Motor neuron (in vitro differentiated cells): ENCODE results near the gene PLCG1. TPM values are rescaled to one million over a fixed set of nuclear protein-coding genes. Genes with fewer than 3 reads are reported as not detected.

Experiments used
- ATAC-seq, 8 experiments: fragments of 200-7000 bp; cut with Tn5 transposase; replicated peaks in 6 of 8; 2 replicates each; pipeline ENCODE4 v1.8.0; 2021; ENCODE audit warnings: mild to moderate bottlenecking in 8 of 8, moderate library complexity in 8 of 8
- H3K27ac ChIP-seq, 2 donors: fragments of 250-450 bp; sonication (Bioruptor Pico); 2 replicates each; pipeline ENCODE4 v1.9.0; 2021; ENCODE audit warnings: antibody characterized with exemption in 2 of 2, mild to moderate bottlenecking in 2 of 2, moderate library complexity in 1 of 2
- H3K4me1 ChIP-seq, 2 donors: fragments of 250-450 bp; sonication (Bioruptor Pico); replicated peaks in 1 of 2; 2 replicates each; pipeline ENCODE4 v1.6.1; 2021; ENCODE audit warnings: antibody characterized with exemption in 2 of 2, mild to moderate bottlenecking in 2 of 2, moderate library complexity in 1 of 2
- H3K4me3 ChIP-seq, 5 donors: fragments of 250-450 bp; sonication (Bioruptor Pico); 2 replicates each; pipeline ENCODE4 v1.9.0; 2021; ENCODE audit warnings: antibody characterized with exemption in 5 of 5, mild to moderate bottlenecking in 5 of 5, moderate library complexity in 4 of 5
- WGBS, 10 experiments: fragments of 450-650 bp; shearing (Covaris generic); methylation state at CpG; one replicate each; pipeline ENCODE4 v1.0.0; 2022; 5-methylcytosine and 5-hydroxymethylcytosine counted together
- in situ Hi-C, 9 experiments: fragments of 400-800 bp; cut with MboI; loops; one replicate each; pipeline ENCODE4 v1.15.0; 2021; ENCODE audit warnings: low sequenced_read_pairs in 9 of 9, low pct_unique_long_range_greater_than_20kb in 2 of 9; ENCODE audit not compliant: unreplicated experiment in 9 of 9
- total RNA-seq, 8 experiments: library from RNA; unstranded; fragments of 300-600 nt; gene quantifications; 2 replicates each; pipeline versions ENCODE4 v1.2.3 to v1.2.4, GENCODE V29; 2022

PLCG1 gene
- total RNA-seq, 8 experiments from 2014 or later = 17.4 to 135 (median 83.0) TPM

DNA sequence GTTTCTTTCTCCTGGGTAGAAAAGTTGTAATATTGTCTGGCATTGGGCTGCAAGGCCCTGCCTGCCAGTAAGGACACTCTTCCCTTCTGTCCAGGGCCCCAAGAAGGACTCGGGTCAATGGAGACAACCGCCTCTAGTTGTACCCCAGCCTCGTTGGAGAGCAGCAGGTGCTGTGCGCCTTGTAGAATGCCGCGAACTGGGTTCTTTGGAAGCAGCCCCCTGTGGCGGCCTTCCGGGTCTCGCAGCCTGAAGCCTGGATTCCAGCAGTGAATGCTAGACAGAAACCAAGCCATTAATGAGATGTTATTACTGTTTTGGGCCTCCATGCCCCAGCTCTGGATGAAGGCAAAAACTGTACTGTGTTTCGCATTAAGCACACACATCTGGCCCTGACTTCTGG is 37.0 kb downstream of the PLCG1 start:
- Histone ChIP-seq H3K4me3 (no peak overlapping the region), H3K27ac (no peak overlapping the region), H3K4me1 (peaks cover 0 to 7% of the 10 kb centered on the region in 2 donors)
- in situ Hi-C loops = loop anchor here in 7 of 9 experiments (10.0 to 25.0 kb wide), 3 partner anchors 160 to 170 kb away; partner anchors contain the start of gene LPIN3 (in 3 of the 7)
- no peak for ATAC-seq
- 91 to 100% (median 94%) methylated on average over 1 to 10 of the region's 10 CpGs; no CpG with 5 or more reads in 5 of the 10 experiments for WGBS, 10 experiments

DNA sequence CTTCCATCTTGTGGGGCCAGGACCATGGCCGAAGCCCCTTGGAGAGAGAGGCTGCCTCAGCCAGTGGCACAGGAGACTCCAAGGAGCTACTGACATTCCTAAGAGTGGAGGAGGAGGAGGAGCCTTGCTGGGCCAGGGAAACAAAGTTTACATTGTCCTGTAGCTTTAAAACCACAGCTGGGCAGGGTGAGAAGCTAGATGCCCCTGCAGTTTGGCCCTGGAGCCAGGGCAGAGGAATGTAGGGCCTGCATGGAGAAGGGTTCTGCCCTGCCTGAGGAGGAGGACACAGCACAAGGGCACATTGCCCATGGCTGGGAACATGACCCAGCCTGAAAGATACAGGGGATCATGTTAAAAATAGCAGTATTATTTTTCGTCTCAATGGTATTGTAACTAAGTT is 37.4 kb downstream of the PLCG1 start:
- in situ Hi-C loops = loop anchor here in 8 of 9 experiments (5.0 to 25.0 kb wide), 4 partner anchors 160 to 170 kb away; partner anchors contain the start of gene LPIN3 (in 4 of the 8)
- WGBS, 10 experiments = 100% methylated on average over 1 of the region's 2 CpGs; no CpG with 5 or more reads in 9 of the 10 experiments
- Histone ChIP-seq H3K4me1 (peaks cover 0 to 7% of the 10 kb centered on the region in 2 donors), H3K4me3 (no peak overlapping the region), H3K27ac (no peak overlapping the region)
- no peak for ATAC-seq

DNA sequence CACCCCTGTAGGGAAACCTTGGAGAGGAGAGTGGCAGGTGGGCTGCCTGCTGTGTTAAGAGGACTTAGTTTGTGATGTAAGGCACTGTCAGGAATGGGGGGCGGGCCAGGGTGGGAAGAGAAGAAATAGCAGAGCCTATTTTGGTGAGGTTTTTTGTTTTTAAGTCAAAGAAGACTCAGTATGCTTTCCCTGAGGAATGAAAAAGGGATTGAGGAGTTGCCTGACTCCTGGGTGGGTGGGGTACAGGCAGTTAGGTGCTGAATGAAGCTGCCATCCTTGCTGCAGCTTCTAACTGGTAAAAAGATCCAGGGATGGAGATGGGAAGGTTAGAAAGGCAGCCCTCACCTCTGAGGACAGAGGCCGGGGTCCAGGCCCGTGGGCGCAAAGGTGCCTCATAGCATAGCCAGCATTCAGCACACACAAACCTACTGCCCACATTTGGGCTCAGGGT is 37.9 kb downstream of the PLCG1 start:
- ATAC-seq = no peak
- in situ Hi-C loops = loop anchor here in 6 of 9 experiments (5.0 to 10.0 kb wide), 3 partner anchors 160 to 170 kb away; partner anchors contain the start of gene LPIN3 (in 2 of the 6)
- WGBS, 10 experiments = 75 to 100% (median 93%) methylated on average over 1 to 3 of the region's 4 CpGs; no CpG with 5 or more reads in 5 of the 10 experiments
- Histone ChIP-seq H3K4me1 (peaks cover 0 to 7% of the 10 kb centered on the region in 2 donors), H3K4me3 (no peak overlapping the region), H3K27ac (no peak overlapping the region)

DNA sequence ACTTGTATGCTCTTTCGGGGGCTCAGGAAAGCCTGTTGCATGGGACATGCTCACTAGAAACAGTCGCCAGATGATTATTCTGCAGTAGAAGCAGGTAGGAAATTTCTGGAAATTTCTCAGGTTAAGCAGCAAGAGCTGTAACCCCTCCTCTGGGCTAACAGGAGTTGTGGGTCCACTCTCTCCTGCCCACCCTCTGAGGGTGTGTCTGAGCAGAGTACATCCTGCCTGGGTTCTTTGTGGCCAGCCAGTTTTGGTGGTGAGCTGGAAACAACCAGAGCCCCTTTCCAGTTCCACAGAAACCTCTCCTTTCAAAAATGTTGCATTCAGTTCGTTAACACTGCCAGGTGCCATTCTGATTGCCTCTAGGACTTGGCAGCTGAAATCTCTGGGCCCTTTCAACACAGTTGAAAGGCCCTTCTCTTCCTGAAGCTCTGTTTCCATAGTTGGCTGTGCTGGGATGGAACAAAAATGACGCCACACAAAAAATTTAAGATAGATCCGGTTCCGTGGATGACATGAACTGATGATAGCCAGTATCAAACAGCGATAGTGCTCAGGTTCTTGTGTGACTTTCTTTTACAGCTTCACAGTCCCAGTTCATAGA is 38.5 kb downstream of the PLCG1 start:
- Histone ChIP-seq H3K4me3 (no peak overlapping the region), H3K4me1 (peaks cover 0 to 7% of the 10 kb centered on the region in 2 donors), H3K27ac (no peak overlapping the region)
- in situ Hi-C loops = loop anchor here in 6 of 9 experiments (5.0 to 10.0 kb wide), 3 partner anchors 159 to 169 kb away; partner anchors contain the start of gene LPIN3 (in 2 of the 6)
- 67 to 100% (median 95%) methylated on average over 1 to 7 of the region's 7 CpGs; no CpG with 5 or more reads in 2 of the 10 experiments for WGBS, 10 experiments
- no peak for ATAC-seq

DNA sequence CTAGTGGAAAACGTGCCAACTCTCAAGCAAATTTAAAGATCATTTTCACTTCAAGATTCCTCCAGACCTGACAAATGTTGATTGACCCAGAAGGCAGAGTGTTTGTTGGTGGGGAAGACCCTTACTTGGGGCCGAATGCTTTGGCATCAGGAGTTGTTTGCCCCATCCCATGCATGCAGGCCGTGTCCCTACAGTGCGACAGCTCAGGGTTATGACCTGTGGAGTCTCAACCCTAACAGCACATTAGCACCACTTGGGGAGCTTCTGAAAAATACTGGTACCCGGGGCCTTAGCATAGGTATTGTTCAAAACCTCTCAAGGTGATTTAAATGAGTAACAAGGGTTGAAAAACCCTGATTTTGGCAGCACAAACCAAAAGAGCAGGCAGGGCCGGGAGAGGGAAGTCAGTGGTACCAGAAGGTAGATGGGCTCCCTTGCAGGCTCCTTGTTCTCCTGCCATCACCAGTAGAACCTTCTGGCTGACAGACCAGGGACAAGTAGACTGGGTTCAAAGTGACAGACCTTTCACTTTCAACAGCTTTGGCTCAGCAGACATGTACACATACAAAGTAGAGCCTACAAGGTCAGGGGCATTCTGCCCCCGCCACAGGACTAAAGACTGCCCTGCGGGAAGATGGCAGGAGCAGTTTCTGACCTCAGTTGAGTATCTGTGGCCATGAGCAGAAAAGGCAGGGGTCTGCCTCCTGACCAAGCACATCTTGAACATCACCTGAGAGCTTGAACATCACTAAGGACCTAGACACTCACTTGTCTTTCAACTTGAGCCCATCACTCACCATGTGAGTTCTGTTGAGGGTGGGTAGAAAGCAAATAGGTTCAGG is 39.6 kb downstream of the PLCG1 start:
- H3K27ac ChIP-seq = no peak overlapping the region
- 72 to 100% (median 92%) methylated on average over 2 to 4 of the region's 8 CpGs; no CpG with 5 or more reads in 3 of the 10 experiments for WGBS, 10 experiments
- ATAC-seq = no peak
- H3K4me1 ChIP-seq = peaks cover 0 to 7% of the 10 kb centered on the region in 2 donors
- in situ Hi-C loops = loop anchor here in 6 of 9 experiments (5.0 to 10.0 kb wide), 3 partner anchors 158 to 168 kb away; partner anchors contain the start of gene LPIN3 (in 2 of the 6)
- no peak overlapping the region for H3K4me3 ChIP-seq

DNA sequence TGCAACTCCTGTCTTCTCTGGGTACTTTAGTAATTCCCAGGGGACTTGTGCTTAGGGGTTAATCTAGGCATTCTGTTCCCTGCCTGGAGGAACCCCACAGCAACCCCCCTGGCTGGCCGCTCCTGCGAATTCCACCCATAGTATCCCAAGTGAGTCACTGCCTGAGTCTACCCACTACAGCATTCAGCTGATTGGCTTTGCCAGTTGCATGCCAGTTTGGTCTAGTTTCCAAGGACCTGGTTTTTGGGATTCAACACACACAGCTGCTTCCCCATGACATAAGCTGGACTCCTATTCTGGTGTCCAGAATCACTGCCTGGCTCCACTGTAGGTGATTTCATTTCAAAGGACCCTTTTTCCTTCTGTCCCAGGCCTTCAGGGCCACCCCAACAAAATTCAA is 40.3 kb downstream of the PLCG1 start:
- no peak overlapping the region for H3K4me3 ChIP-seq
- H3K27ac ChIP-seq = no peak overlapping the region
- 100% methylated on average over 1 of the region's 2 CpGs; no CpG with 5 or more reads in 9 of the 10 experiments for WGBS, 10 experiments
- ATAC-seq = peak in 3 of 8 experiments; percentile 26 to 62 (median 49)
- in situ Hi-C loops = loop anchor here in 6 of 9 experiments (5.0 to 10.0 kb wide), 3 partner anchors 157 to 167 kb away; partner anchors contain the start of gene LPIN3 (in 2 of the 6)
- peaks cover 0 to 7% of the 10 kb centered on the region in 2 donors for H3K4me1 ChIP-seq

DNA sequence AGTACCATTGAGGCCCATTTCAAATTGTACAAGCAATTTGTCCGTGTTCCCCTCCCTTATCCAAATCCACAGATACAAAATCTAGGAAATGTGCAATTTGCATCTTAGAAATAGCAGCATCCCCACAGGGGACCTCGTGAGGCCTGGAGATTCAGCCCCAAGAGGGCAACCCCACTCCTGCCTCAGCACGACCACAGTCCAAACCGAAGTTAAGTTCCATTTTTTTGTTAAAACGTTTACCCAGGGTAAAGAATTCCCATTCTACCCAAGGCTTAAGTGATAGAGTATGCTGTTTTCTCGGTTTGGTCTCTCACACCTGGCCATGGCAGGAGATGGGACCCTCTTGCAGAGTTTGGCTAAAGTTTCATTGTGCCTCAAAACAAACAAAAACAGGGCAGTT is 41.2 kb downstream of the PLCG1 start:
- Histone ChIP-seq H3K27ac (no peak overlapping the region), H3K4me1 (peaks cover 0 to 7% of the 10 kb centered on the region in 2 donors), H3K4me3 (no peak overlapping the region)
- 50 to 100% (median 78%) methylated on average over 1 to 6 of the region's 6 CpGs; no CpG with 5 or more reads in 1 of the 10 experiments for WGBS, 10 experiments
- in situ Hi-C loops = loop anchor here in 6 of 9 experiments (5.0 to 10.0 kb wide), 3 partner anchors 156 to 166 kb away; partner anchors contain the start of gene LPIN3 (in 2 of the 6)
- no peak for ATAC-seq

DNA sequence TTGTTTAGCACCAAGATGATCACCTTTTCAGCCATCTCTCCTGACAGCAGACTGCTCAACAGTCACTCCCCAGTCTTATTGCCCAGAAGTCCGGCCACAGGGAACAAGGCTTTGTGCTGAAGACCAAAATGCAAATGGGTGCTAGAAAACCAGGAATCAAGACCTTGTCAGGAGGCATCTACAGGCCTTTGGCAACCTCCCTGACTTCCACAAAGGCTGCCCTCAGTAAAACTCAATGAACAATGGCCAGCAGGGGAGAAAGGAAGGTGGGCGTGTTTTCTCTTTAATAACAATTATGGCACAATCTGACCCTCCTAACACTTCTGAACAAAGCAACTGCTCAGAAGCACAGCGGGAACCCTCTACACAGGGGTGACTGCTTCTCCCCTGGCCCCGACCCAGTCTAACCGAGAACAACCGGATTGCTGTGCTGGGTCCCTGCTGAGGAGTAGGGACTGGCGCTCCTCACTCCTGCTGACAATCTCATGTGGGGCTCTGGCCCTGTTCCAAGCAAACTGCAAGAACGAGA is 41.6 kb downstream of the PLCG1 start:
- H3K27ac ChIP-seq = no peak overlapping the region
- H3K4me3 ChIP-seq = no peak overlapping the region
- in situ Hi-C loops = loop anchor here in 6 of 9 experiments (5.0 to 10.0 kb wide), 3 partner anchors 156 to 166 kb away; partner anchors contain the start of gene LPIN3 (in 2 of the 6)
- peak in 5 of 8 experiments; percentile 28 to 76 (median 59) for ATAC-seq
- 40 to 83% (median 65%) methylated on average over 1 to 5 of the region's 8 CpGs; no CpG with 5 or more reads in 1 of the 10 experiments for WGBS, 10 experiments
- peaks cover 0 to 7% of the 10 kb centered on the region in 2 donors for H3K4me1 ChIP-seq

DNA sequence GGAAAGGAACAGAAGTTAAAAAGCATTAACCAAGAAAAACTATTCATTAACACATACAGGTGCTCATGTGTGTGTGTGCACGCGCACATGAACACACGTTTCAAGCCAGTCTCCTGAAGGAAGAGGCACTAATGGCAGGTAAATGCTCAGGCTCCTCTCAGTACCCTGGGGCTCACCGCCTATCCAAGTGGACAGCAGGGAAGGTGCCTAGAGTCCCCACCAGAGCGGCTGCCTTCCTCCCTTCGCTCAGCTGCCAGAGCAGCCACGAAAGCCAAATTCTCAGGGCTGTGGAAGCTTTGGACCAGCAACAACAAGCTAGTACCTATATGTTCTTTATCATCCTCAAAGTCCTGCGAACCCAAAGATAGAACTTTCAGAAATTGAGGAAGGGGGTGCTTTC is 42.6 kb downstream of the PLCG1 start:
- Histone ChIP-seq H3K27ac (no peak overlapping the region), H3K4me3 (no peak overlapping the region), H3K4me1 (peaks cover 0 to 7% of the 10 kb centered on the region in 2 donors)
- in situ Hi-C loops = loop anchor here in 6 of 9 experiments (5.0 to 10.0 kb wide), 3 partner anchors 155 to 165 kb away; partner anchors contain the start of gene LPIN3 (in 2 of the 6)
- WGBS, 10 experiments = 80 to 100% (median 100%) methylated on average over 1 to 4 of the region's 8 CpGs; no CpG with 5 or more reads in 4 of the 10 experiments
- ATAC-seq = no peak

DNA sequence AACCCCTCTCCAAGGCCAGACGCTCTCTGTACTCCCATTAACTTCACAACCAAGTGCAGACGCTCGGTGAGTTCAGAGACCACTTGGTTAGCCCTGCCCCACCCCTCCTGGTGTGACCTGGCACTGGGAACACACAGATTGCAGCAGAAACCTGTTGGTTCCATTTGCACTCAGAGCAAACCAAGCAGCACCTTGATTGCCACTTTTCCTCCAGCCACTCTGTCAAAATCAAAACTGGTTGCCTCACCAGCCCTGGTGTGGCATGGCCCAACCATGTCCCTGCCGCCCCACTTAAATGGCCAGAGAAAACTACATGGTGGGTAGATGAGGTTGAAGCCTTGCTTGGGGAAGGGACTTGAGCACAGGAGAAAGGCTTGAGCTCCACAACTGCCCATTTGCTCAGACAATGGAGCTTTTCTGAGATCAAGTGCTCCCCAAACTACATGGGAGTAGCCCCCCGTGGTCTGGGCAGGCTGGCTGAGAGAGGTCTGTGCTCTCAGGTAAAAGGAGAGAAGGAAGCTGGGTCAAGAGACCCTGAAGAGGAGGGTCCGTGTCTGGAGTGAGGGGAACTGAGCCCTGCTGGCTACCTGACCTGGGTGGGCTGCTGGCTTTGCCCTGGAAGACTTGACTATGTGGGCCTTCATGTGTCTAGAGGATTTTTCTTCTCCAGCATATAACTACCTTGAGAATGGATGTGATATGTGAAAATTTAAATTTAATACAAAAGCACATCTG is 43.4 kb downstream of the PLCG1 start:
- no peak overlapping the region for H3K4me3 ChIP-seq
- 80 to 100% (median 94%) methylated on average over 1 to 3 of the region's 6 CpGs; no CpG with 5 or more reads in 6 of the 10 experiments for WGBS, 10 experiments
- in situ Hi-C loops = no loop called here
- H3K4me1 ChIP-seq = peaks cover 0 to 7% of the 10 kb centered on the region in 2 donors
- H3K27ac ChIP-seq = no peak overlapping the region
- no peak for ATAC-seq

DNA sequence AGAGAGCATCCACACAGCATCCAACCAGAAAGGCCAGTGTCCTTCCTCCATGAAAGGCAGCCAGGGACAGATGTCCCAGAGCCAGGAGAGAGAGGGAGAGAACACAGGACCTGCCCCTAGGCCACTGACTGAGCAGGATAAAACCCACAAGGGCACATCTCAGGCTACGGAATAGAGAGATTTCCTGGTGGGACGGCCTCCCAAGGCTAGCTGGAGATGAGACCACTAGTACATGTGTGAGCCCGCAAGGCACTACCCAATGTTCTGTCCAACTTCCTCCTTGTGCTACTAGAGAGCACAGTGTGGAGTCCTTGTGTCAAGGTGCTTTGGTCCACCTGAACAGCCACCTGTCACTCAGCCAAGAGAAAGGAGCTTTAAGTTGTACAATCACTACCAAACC is 44.2 kb downstream of the PLCG1 start:
- ATAC-seq = no peak
- H3K4me1 ChIP-seq = peaks cover 0 to 7% of the 10 kb centered on the region in 2 donors
- WGBS, 10 experiments = 87 to 100% (median 90%) methylated on average over 1 to 3 of the region's 3 CpGs; no CpG with 5 or more reads in 7 of the 10 experiments
- in situ Hi-C loops = no loop called here
- H3K4me3 ChIP-seq = no peak overlapping the region
- no peak overlapping the region for H3K27ac ChIP-seq
